Testis (tissue), 2 donors: ENCODE data around the gene EFCAB11.

Experiments
- CTCF ChIP-seq, 3 experiments: fragments of 450-650 bp in 2 of 3; fragments of 200-600 bp in 1 of 3; sonication (generic) in 1 of 3; IDR thresholded peaks; one replicate each; pipeline ENCODE4 v1.5.1; 2016 to 2019; ENCODE audit warnings: antibody characterized with exemption in 3 of 3, mild to moderate bottlenecking in 2 of 3, moderate library complexity in 1 of 3
- POLR2A ChIP-seq: fragments of 450-650 bp; IDR thresholded peaks from one replicate; pipeline ENCODE4 v1.6.1; 2017; ENCODE audit warnings: antibody characterized with exemption, mild to moderate bottlenecking, moderate library complexity

GRCh38 chr14:89855961-89856656 lies 98.4 kb downstream of the EFCAB11 start:
- TF ChIP-seq CTCF (IDR thresholded peaks at IDR 0.05) = no peak
- no peak for TF ChIP-seq POLR2A
